ENCODE measurements around the gene KLF6. TPM values are rescaled to one million over a fixed set of nuclear protein-coding genes. Genes with fewer than 3 reads are reported as not detected.

KLF6 gene
- total and polyA plus RNA-seq, 9 of the 15 experiments (the other 6 are each of a cell fraction or from before 2014, with no cell fraction given), result 3.2 to 23.9 (median 8.0) TPM

DNA sequence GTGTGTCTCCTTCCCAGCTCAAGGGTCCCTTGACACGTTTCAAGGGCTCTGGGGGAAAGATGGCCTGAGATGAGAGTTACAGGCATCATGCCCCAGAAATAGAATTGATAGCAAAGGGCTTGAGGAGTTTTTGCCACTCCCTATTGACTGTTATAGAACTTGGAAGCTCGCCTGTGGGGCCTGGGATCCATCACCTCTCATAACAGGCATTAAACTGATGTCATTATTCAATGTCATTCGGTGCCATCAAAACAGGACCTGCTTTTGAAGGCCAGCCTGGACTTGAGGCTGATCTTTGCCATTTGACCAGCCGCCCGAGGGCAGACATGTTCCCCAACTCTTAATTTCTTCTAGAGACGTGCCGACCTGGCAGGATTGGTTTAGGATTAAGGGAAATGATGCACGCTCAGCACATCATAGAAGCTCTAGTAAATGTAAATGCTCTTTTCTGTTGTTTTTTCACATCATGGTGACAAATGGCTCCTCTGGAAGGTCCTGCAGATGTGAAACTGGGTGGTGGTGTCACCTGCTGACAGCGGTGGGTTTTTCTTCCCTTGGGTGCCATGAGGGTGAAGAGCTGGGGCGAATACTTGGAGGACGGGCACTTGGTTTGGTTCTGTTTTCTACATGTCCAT is 16.7 kb upstream of the KLF6 start:
- in situ Hi-C loops (cut with MboI) (no loop called here), intact Hi-C loops (cut with micrococcal nuclease) (no loop called here)
- Histone ChIP-seq H3K9me3 (replicated peaks; ENCODE audit: control insufficient read depth, insufficient read depth, low read depth, low read length) (no peaks in the 10 kb centered on the region), H3K9ac (ENCODE audit: insufficient read depth in 1 of 2, low read depth in 2 of 2, low read length in 2 of 2) (no peak overlapping the region), H3K79me2 (ENCODE audit: control insufficient read depth, insufficient read depth, low read length) (no peaks in the 10 kb centered on the region), H3K27me3 (ENCODE audit: control insufficient read depth in 2 of 2, insufficient read depth in 2 of 2, low read length in 2 of 2) (no peaks in the 10 kb centered on the region), H4K20me1 (replicated peaks; ENCODE audit: control insufficient read depth, insufficient read depth, low read length) (no peaks in the 10 kb centered on the region), H2AFZ (ENCODE audit: low read depth, low read length) (peak overlapping the region; percentile 57; the same call in 1 of the 2 replicates), H3K9me1 (ENCODE audit: control insufficient read depth, insufficient read depth, low read length) (peaks cover 6% of the 10 kb centered on the region), H3K36me3 (ENCODE audit: control insufficient read depth, insufficient read depth, low read length) (no peaks in the 10 kb centered on the region), H3K4me2 (ENCODE audit: insufficient read depth, low read length) (no peak overlapping the region), H3K27ac (ENCODE audit: extremely low read depth, low read depth, low read length) (no peak overlapping the region), H3K4me1 (replicated peaks in 1 of 2; ENCODE audit: control insufficient read depth in 2 of 2, insufficient read depth in 2 of 2, low read length in 2 of 2) (peaks cover 20 to 45% of the 10 kb centered on the region in 2 experiments), H3K4me3 (no peak overlapping the region)
- ChIA-PET POLR2A (interaction anchor here (0.6 to 4.4 kb wide), 4 partner anchors 8 to 564 kb away, joined by 4 to 33 read pairs (median 6); partner anchors contain the start of gene KLF6), CTCF (ENCODE audit: low intra/inter-chr PET ratio) (no interaction called here)
- TF ChIP-seq, protein P1, sequence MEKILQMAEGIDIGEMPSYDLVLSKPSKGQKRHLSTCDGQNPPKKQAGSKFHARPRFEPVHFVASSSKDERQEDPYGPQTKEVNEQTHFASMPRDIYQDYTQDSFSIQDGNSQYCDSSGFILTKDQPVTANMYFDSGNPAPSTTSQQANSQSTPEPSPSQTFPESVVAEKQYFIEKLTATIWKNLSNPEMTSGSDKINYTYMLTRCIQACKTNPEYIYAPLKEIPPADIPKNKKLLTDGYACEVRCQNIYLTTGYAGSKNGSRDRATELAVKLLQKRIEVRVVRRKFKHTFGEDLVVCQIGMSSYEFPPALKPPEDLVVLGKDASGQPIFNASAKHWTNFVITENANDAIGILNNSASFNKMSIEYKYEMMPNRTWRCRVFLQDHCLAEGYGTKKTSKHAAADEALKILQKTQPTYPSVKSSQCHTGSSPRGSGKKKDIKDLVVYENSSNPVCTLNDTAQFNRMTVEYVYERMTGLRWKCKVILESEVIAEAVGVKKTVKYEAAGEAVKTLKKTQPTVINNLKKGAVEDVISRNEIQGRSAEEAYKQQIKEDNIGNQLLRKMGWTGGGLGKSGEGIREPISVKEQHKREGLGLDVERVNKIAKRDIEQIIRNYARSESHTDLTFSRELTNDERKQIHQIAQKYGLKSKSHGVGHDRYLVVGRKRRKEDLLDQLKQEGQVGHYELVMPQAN (IDR thresholded peaks at IDR 0.05; ENCODE audit: borderline replicate concordance), result no peak
- TF ChIP-seq ZNF316 (IDR thresholded peaks at IDR 0.05), result peak; percentile 71
- no peak for TF ChIP-seq PCBP1 (IDR thresholded peaks at IDR 0.05; ENCODE audit: low read depth, low read length, poor library complexity, severe bottlenecking)
- TF ChIP-seq C11orf30 (IDR thresholded peaks at IDR 0.05; ENCODE audit: low read depth), result peak; percentile 63
- peak; percentile 38; the same call in 1 of the 2 replicates for TF ChIP-seq MAFG (tag; conservative IDR thresholded peaks at IDR 0.05)
- TF ChIP-seq MAFF (IDR thresholded peaks at IDR 0.05; ENCODE audit: low read length), result peak; percentile 29; the same call in 1 of the 2 replicates
- TF ChIP-seq, protein P2, sequence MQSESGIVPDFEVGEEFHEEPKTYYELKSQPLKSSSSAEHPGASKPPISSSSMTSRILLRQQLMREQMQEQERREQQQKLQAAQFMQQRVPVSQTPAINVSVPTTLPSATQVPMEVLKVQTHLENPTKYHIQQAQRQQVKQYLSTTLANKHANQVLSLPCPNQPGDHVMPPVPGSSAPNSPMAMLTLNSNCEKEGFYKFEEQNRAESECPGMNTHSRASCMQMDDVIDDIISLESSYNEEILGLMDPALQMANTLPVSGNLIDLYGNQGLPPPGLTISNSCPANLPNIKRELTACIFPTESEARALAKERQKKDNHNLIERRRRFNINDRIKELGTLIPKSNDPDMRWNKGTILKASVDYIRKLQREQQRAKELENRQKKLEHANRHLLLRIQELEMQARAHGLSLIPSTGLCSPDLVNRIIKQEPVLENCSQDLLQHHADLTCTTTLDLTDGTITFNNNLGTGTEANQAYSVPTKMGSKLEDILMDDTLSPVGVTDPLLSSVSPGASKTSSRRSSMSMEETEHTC (IDR thresholded peaks at IDR 0.05), result no peak
- TF ChIP-seq MAFK (IDR thresholded peaks at IDR 0.05; ENCODE audit: low read length), result 0 out of 2 replicates have a peak, but pooled peaks have one; percentile 28
- TF ChIP-seq, protein P3, sequence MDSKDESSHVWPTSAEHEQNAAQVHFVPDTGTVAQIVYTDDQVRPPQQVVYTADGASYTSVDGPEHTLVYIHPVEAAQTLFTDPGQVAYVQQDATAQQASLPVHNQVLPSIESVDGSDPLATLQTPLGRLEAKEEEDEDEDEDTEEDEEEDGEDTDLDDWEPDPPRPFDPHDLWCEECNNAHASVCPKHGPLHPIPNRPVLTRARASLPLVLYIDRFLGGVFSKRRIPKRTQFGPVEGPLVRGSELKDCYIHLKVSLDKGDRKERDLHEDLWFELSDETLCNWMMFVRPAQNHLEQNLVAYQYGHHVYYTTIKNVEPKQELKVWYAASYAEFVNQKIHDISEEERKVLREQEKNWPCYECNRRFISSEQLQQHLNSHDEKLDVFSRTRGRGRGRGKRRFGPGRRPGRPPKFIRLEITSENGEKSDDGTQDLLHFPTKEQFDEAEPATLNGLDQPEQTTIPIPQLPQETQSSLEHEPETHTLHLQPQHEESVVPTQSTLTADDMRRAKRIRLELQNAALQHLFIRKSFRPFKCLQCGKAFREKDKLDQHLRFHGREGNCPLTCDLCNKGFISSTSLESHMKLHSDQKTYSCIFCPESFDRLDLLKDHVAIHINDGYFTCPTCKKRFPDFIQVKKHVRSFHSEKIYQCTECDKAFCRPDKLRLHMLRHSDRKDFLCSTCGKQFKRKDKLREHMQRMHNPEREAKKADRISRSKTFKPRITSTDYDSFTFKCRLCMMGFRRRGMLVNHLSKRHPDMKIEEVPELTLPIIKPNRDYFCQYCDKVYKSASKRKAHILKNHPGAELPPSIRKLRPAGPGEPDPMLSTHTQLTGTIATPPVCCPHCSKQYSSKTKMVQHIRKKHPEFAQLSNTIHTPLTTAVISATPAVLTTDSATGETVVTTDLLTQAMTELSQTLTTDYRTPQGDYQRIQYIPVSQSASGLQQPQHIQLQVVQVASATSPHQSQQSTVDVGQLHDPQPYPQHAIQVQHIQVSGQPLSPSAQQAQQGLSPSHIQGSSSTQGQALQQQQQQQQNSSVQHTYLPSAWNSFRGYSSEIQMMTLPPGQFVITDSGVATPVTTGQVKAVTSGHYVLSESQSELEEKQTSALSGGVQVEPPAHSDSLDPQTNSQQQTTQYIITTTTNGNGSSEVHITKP (IDR thresholded peaks at IDR 0.05; ENCODE audit: partially characterized antibody), result no peak
- FAIRE-seq, result no peak
- no peak for ATAC-seq
- DNase-seq (ENCODE audit: extremely low read depth in 1 of 4, low spot score in 3 of 4), result no peak
- no TSS peak for BruUV-seq (replicated peaks)
- 83% methylated on average over 11 of the region's 11 CpGs for WGBS (ENCODE audit: insufficient coverage, low coverage, missing lambda C conversion rate)

Data from K562 (cell line).